Esophagus squamous epithelium (tissue), 5 donors: ENCODE measurements around the gene MUC4. TPM values are rescaled to one million over a fixed set of nuclear protein-coding genes. Genes with fewer than 3 reads are reported as not detected.
"Not testable (repeated sequence)": the region's sequence is repeated elsewhere in the genome, so short reads cannot be mapped to it uniquely, and the experiment has no call there.

Source experiments
- DNase-seq: peaks from one replicate; lab custom pipeline; 2025; lab: John Stamatoyannopoulos, UW
- H3K27ac ChIP-seq, 4 donors: fragments of 200-600 bp; sonication (generic); one replicate each; pipeline ENCODE4 v1.5.1; 2016 to 2019; ENCODE audit warnings: mild to moderate bottlenecking in 1 of 4
- H3K27me3 ChIP-seq, 4 donors: fragments of 200-600 bp; sonication (generic); 1 replicate in 3 of 4; 2 replicates in 1 of 4; pipeline versions ENCODE4 v1.5.1 to v1.6.0; 2017 to 2021; ENCODE audit warnings: antibody characterized with exemption in 1 of 4
- H3K36me3 ChIP-seq, 3 donors: fragments of 200-600 bp; sonication (generic); one replicate each; pipeline ENCODE4 v1.5.1; 2016 to 2019
- H3K4me1 ChIP-seq, 3 donors: fragments of 200-600 bp; sonication (generic); one replicate each; pipeline ENCODE4 v1.5.1; 2017 to 2019
- H3K4me3 ChIP-seq, 4 donors: fragments of 200-600 bp; sonication (generic); 1 replicate in 3 of 4; 2 replicates in 1 of 4; pipeline ENCODE4 v1.5.1; 2016 to 2019; ENCODE audit warnings: mild to moderate bottlenecking in 2 of 4, moderate library complexity in 1 of 4
- H3K9me3 ChIP-seq, 3 donors: fragments of 200-600 bp; sonication (generic); one replicate each; pipeline ENCODE4 v1.5.1; 2016 to 2019
- CTCF ChIP-seq, 6 experiments: fragments of 450-650 bp in 4 of 6; fragments of 200-600 bp in 2 of 6; sonication (generic) in 2 of 6; IDR thresholded peaks; one replicate each; pipeline ENCODE4 v1.5.1; 2016 to 2019; ENCODE audit warnings: antibody characterized with exemption in 6 of 6, mild to moderate bottlenecking in 4 of 6, moderate library complexity in 4 of 6
- POLR2A ChIP-seq, 4 donors: fragments of 450-650 bp; IDR thresholded peaks; one replicate each; pipeline ENCODE4 v1.6.1; 2017; ENCODE audit warnings: antibody characterized with exemption in 4 of 4, mild to moderate bottlenecking in 4 of 4, moderate library complexity in 3 of 4
- WGBS, 2 donors: methylation state at CpG; one replicate each; pipeline ENCODE4 v1.1.5; 2018; 5-methylcytosine and 5-hydroxymethylcytosine counted together
- intact Hi-C: fragments of 100-400 bp; cut with DNase I; formaldehyde crosslinking; loops from one replicate; pipeline ENCODE4 v1.15.0; 2022
- total RNA-seq, 4 donors: library from RNA; depleted of rRNA; stranded (reverse); fragments of >200 nt; gene quantifications; one replicate each; pipeline ENCODE4 v1.1.0, GENCODE V29; 2016
- donor health status: DM: yes; HTN: yes; CAD: no.

MUC4 gene
- total RNA-seq, 4 donors from 2014 or later, result 11.1 to 51.6 (median 32.2) TPM

- WGBS, 2 donors, result 90 to 100% methylated on average over 1 to 4 of the region's 8 CpGs
- H3K27ac ChIP-seq, result peak overlapping the region in 2 of 4 donors; percentile 44 to 62
- no peak for DNase-seq
Measured at GRCh38 chr3:195806916-195807231, 4.9 kb downstream of the MUC4 start.

GRCh38 chr3:195806211-195806915, 5.4 kb downstream of the MUC4 start:
- no peaks in the 10 kb centered on the region for H3K36me3 ChIP-seq
- TF ChIP-seq CTCF (IDR thresholded peaks at IDR 0.05), result no peak
- no peak for TF ChIP-seq POLR2A (IDR thresholded peaks at IDR 0.05)
- no peak overlapping the region for H3K4me3 ChIP-seq
- peak overlapping the region in 3 of 4 donors; percentile 4 to 62 (median 44) for H3K27ac ChIP-seq
- peaks cover 5 to 56% (median 25%) of the 10 kb centered on the region in 3 donors for H3K4me1 ChIP-seq
- H3K9me3 ChIP-seq, result no peaks in the 10 kb centered on the region
- 46 to 49% methylated on average over 10 to 11 of the region's 11 CpGs for WGBS, 2 donors
- peaks cover 0 to 38% (median 0%) of the 10 kb centered on the region in 4 donors for H3K27me3 ChIP-seq
- intact Hi-C loops, result no loop called here
- no peak for DNase-seq

More at GRCh38 chr3:195806916-195807231, 4.9 kb downstream of the MUC4 start:
- Histone ChIP-seq H3K27me3 (peaks cover 0 to 38% (median 0%) of the 10 kb centered on the region in 4 donors), H3K9me3 (no peaks in the 10 kb centered on the region), H3K4me3 (no peak overlapping the region), H3K4me1 (peaks cover 5 to 56% (median 24%) of the 10 kb centered on the region in 3 donors), H3K36me3 (no peaks in the 10 kb centered on the region)
- TF ChIP-seq CTCF (IDR thresholded peaks at IDR 0.05) (no peak), POLR2A (IDR thresholded peaks at IDR 0.05) (no peak)
- intact Hi-C loops, result no loop called here

- DNase-seq, H3K36me3 ChIP-seq, H3K9me3 ChIP-seq, intact Hi-C loops, H3K4me3 ChIP-seq: not testable (repeated sequence)
- H3K4me1 ChIP-seq, result peaks cover 5 to 64% (median 25%) of the 10 kb centered on the region in 3 donors
- WGBS, 2 donors, result 71 to 92% methylated on average over 2 to 5 of the region's 5 CpGs
- peaks cover 0 to 35% (median 0%) of the 10 kb centered on the region in 4 donors for H3K27me3 ChIP-seq
- H3K27ac ChIP-seq, result peak overlapping the region in 2 of 4 donors; percentile 74 to 82
Measured at GRCh38 chr3:195805588-195805987, 6.1 kb downstream of the MUC4 start.

GRCh38 chr3:195805181-195805580, 6.5 kb downstream of the MUC4 start:
- WGBS, 2 donors, result 96% methylated on average over 9 to 14 of the region's 14 CpGs
- peaks cover 5 to 66% (median 25%) of the 10 kb centered on the region in 3 donors for H3K4me1 ChIP-seq
- peaks cover 0 to 32% (median 0%) of the 10 kb centered on the region in 4 donors for H3K27me3 ChIP-seq
- H3K9me3 ChIP-seq, result no peaks in the 10 kb centered on the region
- intact Hi-C loops, result no loop called here
- peak overlapping the region; percentile 41 to 82 (median 75) for H3K27ac ChIP-seq
- TF ChIP-seq POLR2A (IDR thresholded peaks at IDR 0.05), result no peak
- TF ChIP-seq CTCF (IDR thresholded peaks at IDR 0.05), result no peak
- no peak for DNase-seq
- H3K4me3 ChIP-seq, result no peak overlapping the region
- H3K36me3 ChIP-seq, result no peaks in the 10 kb centered on the region

- peak overlapping the region; percentile 14 to 82 (median 75) for H3K27ac ChIP-seq
- DNase-seq, result no peak
- H3K27me3 ChIP-seq, result peaks cover 0 to 32% (median 0%) of the 10 kb centered on the region in 4 donors
- 73 to 84% methylated on average over 11 to 19 of the region's 20 CpGs for WGBS, 2 donors
- intact Hi-C loops, result no loop called here
- no peaks in the 10 kb centered on the region for H3K9me3 ChIP-seq
- peaks cover 5 to 66% (median 25%) of the 10 kb centered on the region in 3 donors for H3K4me1 ChIP-seq
- no peak for TF ChIP-seq POLR2A (IDR thresholded peaks at IDR 0.05)
- no peak for TF ChIP-seq CTCF (IDR thresholded peaks at IDR 0.05)
- H3K36me3 ChIP-seq, result no peaks in the 10 kb centered on the region
- H3K4me3 ChIP-seq, result peak overlapping the region in 3 of 4 donors; percentile 15 to 53 (median 18)
Measured at GRCh38 chr3:195803289-195803908, 8.3 kb downstream of the MUC4 start.
